ENCODE data around the gene RXRA.

RXRA gene

DNA sequence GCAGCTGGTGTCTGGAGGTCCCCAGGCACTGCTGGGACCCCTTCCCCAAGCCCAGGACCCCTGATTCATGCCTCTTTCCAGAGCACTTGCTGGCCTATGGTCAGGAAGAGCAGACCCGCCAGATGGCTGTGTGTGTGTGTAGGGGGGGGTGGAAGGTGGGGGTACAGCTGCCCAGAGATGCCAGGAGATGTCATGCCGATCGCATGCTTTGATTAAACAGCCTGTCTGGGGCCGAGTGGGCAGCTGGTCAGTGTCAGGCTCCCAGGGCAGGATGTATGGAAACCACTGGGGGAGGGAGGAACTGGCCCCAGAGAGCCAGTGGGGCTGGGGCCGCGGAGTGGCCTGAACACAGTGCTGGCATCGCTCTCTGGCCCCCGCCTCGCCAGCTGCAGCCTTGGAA, 23.7 kb downstream of the RXRA start:
- TF ChIP-seq CTCF (IDR thresholded peaks at IDR 0.05), result no peak
- DNase-seq (ENCODE audit: low spot score), result no peak
- Histone ChIP-seq H3K4me3 (no peak overlapping the region), H3K27ac (no peak overlapping the region)

DNA sequence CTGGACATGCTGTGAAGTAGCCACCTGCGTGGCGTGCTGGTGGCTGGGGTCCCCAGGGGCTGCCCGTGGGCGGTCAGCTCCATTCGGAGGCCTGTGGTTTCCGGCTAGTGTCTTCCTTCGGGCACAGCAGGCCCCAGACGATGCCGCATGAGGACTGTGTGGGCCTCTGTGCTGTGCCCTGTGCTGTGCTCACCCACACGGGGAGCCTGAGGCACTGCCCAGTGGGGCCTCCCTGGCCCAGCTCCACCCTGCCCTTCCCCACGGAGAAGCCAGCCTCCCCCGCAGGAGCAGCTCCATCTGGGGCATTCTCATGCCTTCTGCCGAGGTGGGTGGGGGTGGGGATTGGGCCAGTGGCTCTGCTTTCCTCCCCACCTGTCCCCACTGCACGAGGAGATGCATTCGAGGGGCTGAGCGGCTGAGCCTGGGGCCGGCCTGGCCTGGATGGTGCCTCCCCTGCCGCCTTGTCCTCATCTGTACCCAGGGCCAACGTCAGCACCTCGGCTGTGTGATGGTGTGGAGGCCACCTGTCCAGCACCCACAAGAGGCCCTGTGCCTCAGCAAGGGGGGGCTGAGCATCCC, 24.2 kb downstream of the RXRA start:
- TF ChIP-seq CTCF (IDR thresholded peaks at IDR 0.05), result no peak
- no peak for DNase-seq (ENCODE audit: low spot score)
- H3K27ac ChIP-seq, result no peak overlapping the region

DNA sequence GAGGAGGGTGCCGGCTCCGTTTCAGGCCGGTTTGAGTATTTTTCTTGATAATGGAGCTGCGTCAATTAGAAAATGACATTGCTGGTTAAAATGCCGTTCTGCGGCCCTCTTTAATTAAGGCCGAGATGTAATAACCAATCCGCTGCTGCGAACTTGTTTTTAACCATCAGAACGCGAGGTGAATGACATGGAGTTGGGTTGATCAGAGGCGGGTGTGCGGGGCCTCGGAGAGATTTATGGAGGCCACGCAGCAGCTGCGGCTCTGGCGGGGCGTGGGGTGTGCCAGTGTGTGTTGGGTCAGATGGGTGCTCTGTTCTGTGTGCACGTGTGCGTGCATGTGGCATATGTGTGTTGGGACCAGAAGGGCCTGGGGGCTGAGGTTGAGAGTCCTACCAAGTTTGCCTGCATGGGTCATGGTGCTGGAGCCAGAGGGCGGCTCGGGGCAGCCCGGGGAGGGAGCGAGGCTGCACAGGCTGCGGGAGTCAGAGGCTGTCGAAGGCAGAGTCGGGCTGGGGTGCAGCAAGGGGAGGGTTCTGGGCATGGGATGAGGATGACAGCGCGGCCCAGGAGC, 25.4 kb downstream of the RXRA start:
- TF ChIP-seq CTCF (IDR thresholded peaks at IDR 0.05), result no peak
- Histone ChIP-seq H3K4me3 (no peak overlapping the region), H3K27ac (no peak overlapping the region)
- no peak for DNase-seq (ENCODE audit: low spot score)

More for the DNA sequence above, 24.2 kb downstream of the RXRA start:
- H3K4me3 ChIP-seq, result no peak overlapping the region

DNA sequence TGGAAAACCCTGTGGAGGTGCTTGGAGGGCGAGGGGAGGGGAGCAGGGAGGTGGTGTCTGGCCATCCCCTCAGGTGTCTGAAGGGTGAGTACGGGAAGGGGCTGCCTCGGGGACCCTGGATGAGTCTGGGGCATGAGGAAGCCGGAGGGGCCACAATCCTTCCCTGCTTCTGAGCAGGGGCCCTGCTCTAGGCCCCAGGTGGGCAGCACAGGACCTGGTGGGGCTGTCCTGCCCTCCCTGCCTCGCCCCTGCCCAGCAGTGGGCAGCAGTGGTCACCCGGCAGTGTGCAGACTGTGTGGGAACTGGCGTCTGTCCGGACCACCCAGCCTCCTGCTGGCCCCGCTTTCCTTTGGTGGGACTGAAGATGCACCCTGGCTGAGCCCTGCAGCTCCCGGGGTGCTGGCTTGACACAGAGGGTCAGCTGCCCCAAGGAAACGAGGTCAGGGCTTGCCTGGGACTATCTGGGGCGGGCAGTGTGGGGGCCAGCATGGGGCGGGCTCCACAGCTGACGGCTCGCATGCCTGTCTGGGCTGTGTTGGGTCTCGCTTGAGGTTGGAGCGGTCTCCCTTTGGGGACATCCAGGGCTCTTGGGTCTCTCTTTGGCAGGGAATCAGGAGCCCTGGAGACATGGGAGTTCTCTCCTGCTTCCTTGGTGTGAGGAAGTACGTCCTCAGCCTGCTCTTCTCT, 26.1 kb downstream of the RXRA start:
- peak overlapping the region in 1 of 2 donors; percentile 25 for H3K27ac ChIP-seq
- DNase-seq (ENCODE audit: low spot score), result no peak
- no peak overlapping the region for H3K4me3 ChIP-seq
- TF ChIP-seq CTCF (IDR thresholded peaks at IDR 0.05), result no peak

DNA sequence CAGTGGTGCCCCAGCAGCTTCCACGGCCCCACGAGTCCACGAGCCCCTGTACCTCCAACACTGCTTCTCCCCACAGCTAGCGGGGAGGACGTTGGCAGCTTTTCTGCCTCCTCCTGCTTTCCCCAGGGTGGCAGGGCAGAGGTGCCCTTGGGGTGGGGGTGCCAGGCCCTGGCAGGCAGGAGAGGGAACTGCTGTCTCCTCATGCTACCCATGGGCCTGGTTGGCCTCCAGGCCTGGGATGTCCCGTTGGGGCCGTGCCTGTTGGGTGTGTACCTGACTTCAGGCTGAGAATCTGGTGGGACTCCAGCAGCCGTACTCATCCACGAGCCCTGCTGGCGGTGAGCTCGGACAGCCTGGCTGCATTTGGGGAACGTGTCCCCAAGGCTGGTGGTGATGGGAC, 27.3 kb downstream of the RXRA start:
- Histone ChIP-seq H3K4me3 (no peak overlapping the region), H3K27ac (no peak overlapping the region)
- no peak for DNase-seq (ENCODE audit: low spot score)
- no peak for TF ChIP-seq CTCF (IDR thresholded peaks at IDR 0.05)

- TF ChIP-seq CTCF (IDR thresholded peaks at IDR 0.05), result no peak
- H3K4me3 ChIP-seq, result no peak overlapping the region
- DNase-seq (ENCODE audit: low spot score), result no peak
- no peak overlapping the region for H3K27ac ChIP-seq
Observed at GRCh38 chr9:134355158-134355557, 28.9 kb downstream of the RXRA start.

All from coronary artery (tissue), 2 donors.